HG03097 (cell line): Measurements from ENCODE around the gene TTC3.

ENCODE experiments used
- ATAC-seq: cut with Tn5 transposase; IDR thresholded peaks from one replicate; pipeline ENCODE4 v1.9.1; 2021; ENCODE audit not compliant: unreplicated experiment, low FRiP score

TTC3 gene

GRCh38 chr21:37241426-37241825 is 168.4 kb downstream of the TTC3 start:
- no peak for ATAC-seq

GRCh38 chr21:37243961-37244360 is 170.9 kb downstream of the TTC3 start:
- ATAC-seq = no peak

DNA sequence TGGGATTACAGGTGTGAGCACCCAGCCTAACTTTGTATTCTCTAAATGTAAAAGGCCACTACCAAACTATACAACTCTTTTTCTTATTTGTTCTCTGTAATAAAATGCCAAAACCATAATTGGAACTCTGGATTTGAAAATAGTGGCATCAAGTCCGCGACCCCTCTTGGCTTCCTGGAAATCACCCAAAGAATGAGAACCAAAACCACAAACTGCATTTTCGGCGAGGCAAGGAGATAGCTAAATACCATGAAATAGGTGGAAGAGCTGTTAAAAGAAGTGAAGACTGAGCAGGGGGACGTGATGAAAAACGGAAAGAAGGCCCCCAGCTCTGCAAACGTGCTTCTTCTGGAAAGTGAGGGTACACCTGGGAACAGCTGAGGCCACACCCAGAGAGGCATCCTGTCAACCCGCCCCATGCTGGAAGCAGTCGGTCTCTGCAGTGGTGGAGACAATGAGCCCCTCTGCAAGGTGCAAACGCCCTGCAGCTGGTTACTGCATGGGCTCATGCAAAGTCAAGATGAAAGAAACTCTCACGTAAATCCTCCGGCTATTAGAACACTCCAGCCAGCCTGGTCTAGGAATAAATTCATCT is 171.5 kb downstream of the TTC3 start:
- ATAC-seq = no peak

DNA sequence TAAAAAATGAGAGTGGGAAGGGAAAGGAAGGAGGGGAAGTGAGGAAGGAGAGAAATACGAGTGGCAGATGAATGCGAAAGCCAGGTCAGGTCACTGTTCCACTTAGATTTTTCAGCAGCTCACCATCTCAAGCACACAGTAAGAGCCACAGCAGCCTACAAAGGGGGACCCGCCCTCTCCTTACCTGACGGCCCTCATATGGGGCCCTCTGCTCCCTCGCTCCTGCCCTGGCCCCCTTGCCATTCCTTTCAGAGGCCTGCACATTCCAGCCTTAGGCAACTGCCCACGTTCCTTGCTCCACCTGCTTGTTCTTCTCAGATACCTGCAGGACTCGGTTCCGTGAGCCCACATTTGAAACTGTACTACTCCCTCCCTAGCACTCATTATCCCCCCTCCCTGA is 172.1 kb downstream of the TTC3 start:
- no peak for ATAC-seq

DNA sequence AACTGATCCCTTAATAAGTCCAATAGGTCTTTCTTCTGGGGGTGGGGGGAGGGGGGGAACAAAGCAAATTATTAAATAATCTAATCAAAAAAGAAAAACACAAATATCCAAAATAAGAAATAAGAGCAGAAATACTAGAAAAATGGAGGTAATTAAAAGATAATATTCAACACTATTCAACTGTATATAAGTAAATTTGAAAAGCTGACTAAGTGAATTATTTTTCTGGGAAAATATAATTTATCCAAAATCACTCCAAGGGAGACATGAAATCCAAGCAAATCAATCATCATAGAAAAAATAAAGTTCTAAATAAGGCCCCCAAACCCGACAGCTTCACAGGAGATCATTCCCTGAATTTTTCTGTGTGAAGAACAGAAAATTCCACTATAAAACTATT is 175.2 kb downstream of the TTC3 start:
- ATAC-seq = no peak

GRCh38 chr21:37249112-37249904 is 176.3 kb downstream of the TTC3 start:
- no peak for ATAC-seq

DNA sequence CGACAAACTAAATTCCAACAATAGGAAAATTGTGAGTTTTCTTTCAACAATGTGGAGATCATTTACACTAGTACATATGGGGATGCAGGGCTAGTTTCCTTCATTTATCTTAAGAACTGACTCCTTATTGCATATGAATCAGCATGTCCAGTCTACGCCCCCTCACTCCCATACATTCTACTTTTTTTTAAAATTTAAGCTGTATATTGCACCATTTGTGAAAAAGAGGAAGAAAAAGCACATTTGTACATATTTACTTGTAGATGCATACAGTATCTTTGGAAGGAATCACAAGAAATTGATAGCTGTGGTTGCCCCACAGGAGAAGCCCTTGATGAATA is 178.2 kb downstream of the TTC3 start:
- ATAC-seq = no peak
